WERI-Rb-1 (cell line): ENCODE data around the gene FNBP1.
A peak's percentile ranks its signal among the peaks of the same experiment; 100 is the strongest.

Source experiments
- DNase-seq: peaks from one replicate; pipeline ENCODE4 v3.0.0-alpha.2; 2020
- H3K27ac ChIP-seq: fragments of 250-450 bp; sonication (Bioruptor Pico); 2 replicates; pipeline ENCODE4 v1.5.1; 2020; ENCODE audit warnings: mild to moderate bottlenecking, moderate library complexity
- H3K27me3 ChIP-seq: fragments of 250-450 bp; sonication (Bioruptor Pico); 2 replicates; pipeline ENCODE4 v1.5.1; 2021; ENCODE audit warnings: mild to moderate bottlenecking, low read depth, moderate library complexity; ENCODE audit not compliant: insufficient read depth, severe bottlenecking
- H3K36me3 ChIP-seq: fragments of 250-450 bp; sonication (Bioruptor Pico); 2 replicates; pipeline ENCODE4 v1.5.1; 2020; ENCODE audit warnings: mild to moderate bottlenecking, moderate library complexity
- H3K4me3 ChIP-seq: 2 replicates; pipeline ENCODE4 v1.5.1; 2011; ENCODE audit warnings: low read depth, mild to moderate bottlenecking, control low read depth, low read length
- H3K9me3 ChIP-seq: fragments of 250-450 bp; sonication (Bioruptor Pico); 2 replicates; pipeline ENCODE4 v1.5.1; 2021; ENCODE audit warnings: mild to moderate bottlenecking, moderate library complexity; ENCODE audit not compliant: severe bottlenecking
- CTCF ChIP-seq: IDR thresholded peaks from 2 replicates; pipeline ENCODE4 v1.5.1; 2011; ENCODE audit warnings: low read depth, mild to moderate bottlenecking, control low read depth, inconsistent platforms, low read length

FNBP1 gene

DNA sequence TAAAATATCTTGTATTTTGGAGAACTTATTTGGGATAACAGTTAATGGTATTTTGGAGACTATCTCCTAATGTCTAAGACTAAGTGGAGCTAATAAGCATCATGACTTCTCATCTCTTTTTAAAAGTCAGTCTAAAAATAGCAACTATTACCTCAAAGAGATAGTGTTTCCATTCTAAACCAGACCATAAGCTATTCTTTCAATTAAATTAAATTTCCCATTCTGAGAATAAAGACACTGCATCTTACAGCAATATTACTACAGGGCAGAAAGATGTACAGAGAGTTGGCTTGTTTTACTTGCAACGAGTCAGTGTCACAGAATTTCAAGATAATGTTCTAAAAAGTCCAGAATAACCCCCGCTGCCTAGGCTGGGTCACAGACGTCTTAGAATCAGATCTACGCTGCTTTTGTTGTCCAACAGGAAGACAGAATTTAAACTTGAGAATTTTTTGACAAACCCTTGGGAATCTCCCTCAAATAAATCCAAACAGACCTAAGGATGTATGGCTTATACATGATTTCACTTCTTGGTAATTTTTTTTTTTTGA, 108.9 kb downstream of the FNBP1 start:
- no peak overlapping the region for H3K4me3 ChIP-seq

GRCh38 chr9:129933185-129934040, 109.6 kb downstream of the FNBP1 start:
- no peaks in the 10 kb centered on the region for H3K9me3 ChIP-seq
- H3K36me3 ChIP-seq: no peaks in the 10 kb centered on the region
- no peak for DNase-seq
- H3K4me3 ChIP-seq: no peak overlapping the region
- no peaks in the 10 kb centered on the region for H3K27me3 ChIP-seq
- H3K27ac ChIP-seq: peak overlapping the region; percentile 59
- no peak for TF ChIP-seq CTCF

More for the DNA sequence above, 108.9 kb downstream of the FNBP1 start:
- Histone ChIP-seq H3K36me3 (no peaks in the 10 kb centered on the region), H3K27ac (peak overlapping the region; percentile 7; the same call in 1 of the 2 replicates), H3K9me3 (no peaks in the 10 kb centered on the region), H3K27me3 (no peaks in the 10 kb centered on the region)
- DNase-seq: no peak
- TF ChIP-seq CTCF: no peak

DNA sequence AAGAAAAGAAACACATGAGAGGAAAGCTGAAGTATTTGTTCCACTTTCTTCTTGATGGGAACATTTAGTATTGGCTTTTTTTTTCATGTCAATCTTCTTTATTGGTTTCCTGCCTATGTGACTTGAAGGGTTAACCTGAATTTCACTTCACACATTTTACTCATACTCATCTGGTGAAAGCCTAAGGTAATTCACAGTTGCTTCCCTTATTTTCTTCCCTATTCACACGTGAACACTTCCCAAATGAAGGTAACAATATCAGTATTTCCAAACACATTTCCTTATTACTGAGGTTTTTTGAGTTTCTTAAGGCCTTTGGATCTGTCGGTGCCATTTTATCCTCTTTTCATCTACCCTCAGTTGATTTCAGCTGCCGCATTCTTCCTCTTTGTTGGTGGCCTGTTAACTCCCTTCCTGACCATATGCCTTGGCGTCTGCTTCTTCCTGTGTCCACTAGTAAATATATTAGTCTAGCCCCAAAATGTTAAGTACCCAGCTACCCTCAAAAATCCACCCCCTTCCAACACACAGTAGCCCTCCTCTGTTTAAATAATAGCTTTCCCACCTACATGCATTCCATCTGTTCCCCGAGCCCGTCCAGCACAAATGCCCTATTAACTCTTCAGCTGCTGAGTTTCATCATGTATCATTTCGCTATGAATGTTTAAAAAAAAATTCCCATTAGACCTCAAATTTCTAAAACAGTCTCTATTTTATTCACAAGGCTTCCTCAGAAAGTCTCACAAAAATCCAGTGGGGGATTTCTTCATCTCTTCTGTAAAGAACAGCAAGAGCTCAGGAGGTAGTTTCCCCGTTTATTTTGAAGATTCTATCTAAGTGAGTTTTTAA, 110.5 kb downstream of the FNBP1 start:
- Histone ChIP-seq H3K27ac (peak overlapping the region; percentile 59), H3K36me3 (peaks cover 5% of the 10 kb centered on the region), H3K27me3 (no peaks in the 10 kb centered on the region), H3K9me3 (no peaks in the 10 kb centered on the region), H3K4me3 (no peak overlapping the region; the same call in 1 of the 2 replicates)
- no peak for TF ChIP-seq CTCF
- no peak for DNase-seq

- DNase-seq: no peak
Measured at GRCh38 chr9:129930743-129931142, 112.2 kb downstream of the FNBP1 start.

More at GRCh38 chr9:129930743-129931142, 112.2 kb downstream of the FNBP1 start:
- no peak for TF ChIP-seq CTCF
- H3K4me3 ChIP-seq: no peak overlapping the region
- no peaks in the 10 kb centered on the region for H3K27me3 ChIP-seq
- H3K27ac ChIP-seq: no peak overlapping the region
- no peaks in the 10 kb centered on the region for H3K9me3 ChIP-seq
- H3K36me3 ChIP-seq: peaks cover 19% of the 10 kb centered on the region
